Kidney (tissue), 14 donors: ENCODE results near the gene NDN. TPM values are rescaled to one million over a fixed set of nuclear protein-coding genes. Genes with fewer than 3 reads are reported as not detected.

Experiments
- DNase-seq, 5 donors: peaks; one replicate each; pipeline ENCODE4 v3.0.0-alpha.2; 2013 to 2020
- FAIRE-seq: peaks from 2 replicates; lab custom pipeline; 2012; peaks lifted over from hg19 to GRCh38; lab: Jason Lieb, UNC
- H3K27ac ChIP-seq, 2 donors: one replicate each; pipeline ENCODE4 v1.7.0; 2013; ENCODE audit warnings: low read depth in 2 of 2, low read length in 2 of 2, inconsistent platforms in 1 of 2
- H3K27me3 ChIP-seq: one replicate; pipeline ENCODE4 v1.7.1; 2013; ENCODE audit warnings: low read length, inconsistent platforms; ENCODE audit not compliant: control insufficient read depth, insufficient read depth
- H3K36me3 ChIP-seq, 3 donors: one replicate each; pipeline versions ENCODE4 v1.7.0 to v1.7.1; 2013; ENCODE audit warnings: low read length in 3 of 3, control low read depth in 1 of 3, inconsistent platforms in 1 of 3; ENCODE audit not compliant: insufficient read depth in 3 of 3, control insufficient read depth in 2 of 3
- H3K4me1 ChIP-seq, 3 donors: one replicate each; pipeline versions ENCODE4 v1.7.0 to v1.7.1; 2013; ENCODE audit warnings: low read length in 3 of 3, inconsistent platforms in 1 of 3, low read depth in 1 of 3; ENCODE audit not compliant: control insufficient read depth in 2 of 3, insufficient read depth in 2 of 3
- H3K4me3 ChIP-seq, 3 donors: one replicate each; pipeline versions ENCODE4 v1.7.0 to v1.8.1; 2013; ENCODE audit warnings: low read length in 3 of 3, control low read depth in 1 of 3, inconsistent platforms in 1 of 3
- H3K9ac ChIP-seq, 3 donors: one replicate each; pipeline versions ENCODE4 v1.7.0 to v1.7.1; 2013; ENCODE audit warnings: low read length in 3 of 3, control low read depth in 1 of 3, inconsistent platforms in 1 of 3
- H3K9me3 ChIP-seq, 3 donors: one replicate each; pipeline versions ENCODE4 v1.7.0 to v1.7.1; 2013; ENCODE audit warnings: low read length in 3 of 3, control low read depth in 1 of 3, inconsistent platforms in 1 of 3; ENCODE audit not compliant: control insufficient read depth in 2 of 3, insufficient read depth in 1 of 3
- intact Hi-C: fragments of 100-400 bp; cut with DNase I; formaldehyde crosslinking; loops from one replicate; pipeline ENCODE4 v1.11.1; 2022
- polyA plus RNA-seq: library from polyadenylated mRNA; stranded (reverse); fragments of 350-450 nt; fragmentation: Illumina TruSeq; extraction: RNeasy Lipid Tissue Mini Kit (QIAGEN cat#74804); gene quantifications from one replicate; pipeline ENCODE4 v1.2.3, GENCODE V29; 2014; ENCODE audit warnings: low read depth, low replicate concordance; ENCODE audit not compliant: insufficient read depth
- total RNA-seq: library from RNA; stranded (reverse); fragmentation: NEBNext Ultra II Directional; extraction: Animal tissue kit (Norgen Biotek cat#: 25700); gene quantifications from one replicate; pipeline ENCODE4 v1.2.1, GENCODE V29; 2021
- TF ChIP-seq, protein P1 (sequence below): IDR thresholded peaks from 3 replicates; pipeline ENCODE4 v1.5.1; 2012; ENCODE audit warnings: mild to moderate bottlenecking, moderate library complexity, borderline replicate concordance; ENCODE audit not compliant: insufficient read depth; ENCODE audit errors: extremely low read depth
- donor health status: control.
- donor health status: control.
- donor health status: control.
- donor health status: control.
- donor health status: control.
- donor health status: DM: yes; HTN: yes; CAD: no.
- donor health status: Normal renal cell carcinoma (clear cell type).

Gene NDN
- total and polyA plus RNA-seq, 2 donors from 2014 or later: 19.9 to 29.5 TPM

- DNase-seq: no peak
- peaks cover 0 to 2% (median 0%) of the 10 kb centered on the region in 3 donors for H3K9me3 ChIP-seq
Observed at GRCh38 chr15:23690015-23690414, 2.9 kb upstream of the NDN start.

DNA sequence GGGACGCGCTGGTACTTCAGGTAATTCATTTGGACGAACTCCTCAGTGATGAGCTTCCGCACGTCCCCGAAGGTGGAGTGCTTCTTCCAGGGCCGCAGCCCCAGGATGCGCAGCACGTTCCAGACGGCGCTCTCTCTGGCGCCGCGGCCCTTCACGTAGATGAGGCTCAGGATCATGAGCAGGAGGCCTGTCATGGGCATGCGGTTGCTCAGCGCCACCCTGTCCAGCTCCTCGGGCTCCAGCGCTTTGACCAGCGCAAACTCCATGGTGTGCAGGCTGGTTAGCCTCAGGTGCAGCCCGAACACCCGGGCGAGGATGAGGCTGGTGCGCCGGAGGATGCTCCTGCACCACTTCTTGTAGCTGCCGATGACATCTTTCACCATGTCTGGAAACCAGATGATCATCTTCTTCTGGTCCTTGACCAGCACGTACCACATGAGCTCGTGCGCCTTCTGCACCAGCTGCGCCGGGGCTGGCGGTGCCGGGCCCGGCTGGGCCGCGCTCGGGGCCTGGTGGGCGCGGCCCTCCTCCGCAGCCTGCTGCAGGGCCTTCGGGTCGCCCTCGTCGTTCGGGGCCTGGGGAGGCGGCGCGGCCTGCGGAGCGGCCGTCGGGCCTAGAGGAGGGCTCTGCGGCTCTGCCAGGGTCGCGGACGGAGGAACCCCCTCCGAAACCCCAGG is 501 bp downstream of the NDN start:
- intact Hi-C loops: no loop called here
- peak overlapping the region in 2 of 3 donors; percentile 10 to 20 for H3K9ac ChIP-seq
- TF ChIP-seq, protein P1, sequence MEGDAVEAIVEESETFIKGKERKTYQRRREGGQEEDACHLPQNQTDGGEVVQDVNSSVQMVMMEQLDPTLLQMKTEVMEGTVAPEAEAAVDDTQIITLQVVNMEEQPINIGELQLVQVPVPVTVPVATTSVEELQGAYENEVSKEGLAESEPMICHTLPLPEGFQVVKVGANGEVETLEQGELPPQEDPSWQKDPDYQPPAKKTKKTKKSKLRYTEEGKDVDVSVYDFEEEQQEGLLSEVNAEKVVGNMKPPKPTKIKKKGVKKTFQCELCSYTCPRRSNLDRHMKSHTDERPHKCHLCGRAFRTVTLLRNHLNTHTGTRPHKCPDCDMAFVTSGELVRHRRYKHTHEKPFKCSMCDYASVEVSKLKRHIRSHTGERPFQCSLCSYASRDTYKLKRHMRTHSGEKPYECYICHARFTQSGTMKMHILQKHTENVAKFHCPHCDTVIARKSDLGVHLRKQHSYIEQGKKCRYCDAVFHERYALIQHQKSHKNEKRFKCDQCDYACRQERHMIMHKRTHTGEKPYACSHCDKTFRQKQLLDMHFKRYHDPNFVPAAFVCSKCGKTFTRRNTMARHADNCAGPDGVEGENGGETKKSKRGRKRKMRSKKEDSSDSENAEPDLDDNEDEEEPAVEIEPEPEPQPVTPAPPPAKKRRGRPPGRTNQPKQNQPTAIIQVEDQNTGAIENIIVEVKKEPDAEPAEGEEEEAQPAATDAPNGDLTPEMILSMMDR: no peak
- H3K27me3 ChIP-seq: no peaks in the 10 kb centered on the region
- H3K9me3 ChIP-seq: no peaks in the 10 kb centered on the region
- H3K4me1 ChIP-seq: no peaks in the 10 kb centered on the region
- FAIRE-seq (no peak), DNase-seq (peak in 4 of 5 donors; percentile 9 to 71 (median 26))
- H3K27ac ChIP-seq: no peak overlapping the region
- H3K4me3 ChIP-seq: peak overlapping the region; percentile 47 to 55 (median 54)
- no peaks in the 10 kb centered on the region for H3K36me3 ChIP-seq

More at GRCh38 chr15:23690015-23690414, 2.9 kb upstream of the NDN start:
- TF ChIP-seq, protein P1: no peak
- no peak overlapping the region for H3K4me3 ChIP-seq
- H3K36me3 ChIP-seq: no peaks in the 10 kb centered on the region
- intact Hi-C loops: no loop called here
- no peak overlapping the region for H3K27ac ChIP-seq
- H3K9ac ChIP-seq: no peak overlapping the region
- no peak for FAIRE-seq
- H3K4me1 ChIP-seq: no peaks in the 10 kb centered on the region
- no peaks in the 10 kb centered on the region for H3K27me3 ChIP-seq

DNA sequence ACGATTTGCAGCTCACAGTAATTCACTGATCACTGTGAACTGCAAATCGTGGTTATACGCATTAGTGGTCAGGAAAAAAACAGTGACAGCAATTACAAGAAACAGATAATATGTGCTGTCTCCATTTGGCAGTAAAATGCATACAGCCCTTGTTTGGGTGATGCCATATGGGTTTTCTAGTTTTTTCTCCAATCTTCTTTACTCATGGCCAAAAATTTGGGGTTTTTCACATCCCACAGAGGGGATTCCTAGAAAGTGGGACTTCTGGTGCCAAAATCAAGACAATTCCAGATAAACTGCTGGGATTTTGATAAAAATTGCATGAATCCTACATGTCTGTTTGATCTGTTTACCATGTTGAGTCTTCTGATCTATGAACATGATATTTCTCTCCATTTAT is 15.6 kb downstream of the NDN start:
- Histone ChIP-seq H3K36me3 (no peaks in the 10 kb centered on the region), H3K9ac (no peak overlapping the region), H3K27ac (no peak overlapping the region), H3K4me3 (no peak overlapping the region), H3K9me3 (no peaks in the 10 kb centered on the region), H3K4me1 (no peaks in the 10 kb centered on the region), H3K27me3 (no peaks in the 10 kb centered on the region)
- intact Hi-C loops: no loop called here
- DNase-seq (no peak), FAIRE-seq (no peak)
- TF ChIP-seq, protein P1: no peak
